GM10847 (cell line): ENCODE results near the gene KLHL20.
A peak's percentile ranks its signal among the peaks of the same experiment; 100 is the strongest.

Experiments used
- POLR2A ChIP-seq: IDR thresholded peaks from 2 replicates; pipeline ENCODE4 v1.6.1; 2011; ENCODE audit not compliant: insufficient read length; ENCODE audit errors: extremely low read depth

The KLHL20 gene

DNA sequence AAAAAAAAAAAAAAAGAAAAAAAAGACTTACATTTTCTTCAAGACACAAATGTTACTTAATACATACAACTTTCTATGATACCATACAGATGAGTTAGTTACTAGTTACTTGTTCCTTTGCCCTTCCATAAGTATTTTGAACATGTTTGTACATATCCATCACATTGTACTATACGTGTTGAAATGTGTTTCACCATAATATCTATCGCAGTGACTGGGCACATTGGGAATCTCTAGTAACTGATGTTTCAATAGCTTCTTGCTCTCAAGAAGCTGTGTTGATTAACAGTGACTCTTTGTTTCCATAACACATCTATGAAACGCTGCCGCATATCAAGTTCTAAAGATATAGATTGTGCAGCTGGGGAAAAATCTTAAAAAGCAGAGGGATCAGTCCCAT, 42.9 kb downstream of the KLHL20 start:
- no peak for TF ChIP-seq POLR2A

DNA sequence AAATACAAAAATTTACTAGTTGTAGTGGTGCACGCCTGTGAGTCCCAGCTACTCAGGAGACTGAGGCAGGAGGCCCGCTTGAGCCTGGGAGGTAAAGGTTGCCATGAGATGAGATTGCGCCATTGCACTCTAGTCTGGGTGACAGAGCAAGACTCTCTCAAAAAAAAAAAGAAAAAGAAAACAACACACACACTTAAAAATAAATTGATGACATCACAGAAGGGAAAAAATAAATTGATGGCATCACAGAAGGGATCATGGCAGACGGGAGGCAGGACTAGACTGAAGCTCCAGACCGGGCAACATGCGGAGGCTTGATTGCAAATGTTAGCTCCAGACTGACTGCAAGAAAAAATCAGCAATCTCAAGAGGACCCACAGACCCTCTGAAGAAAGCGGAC, 43.3 kb downstream of the KLHL20 start:
- TF ChIP-seq POLR2A, result no peak

DNA sequence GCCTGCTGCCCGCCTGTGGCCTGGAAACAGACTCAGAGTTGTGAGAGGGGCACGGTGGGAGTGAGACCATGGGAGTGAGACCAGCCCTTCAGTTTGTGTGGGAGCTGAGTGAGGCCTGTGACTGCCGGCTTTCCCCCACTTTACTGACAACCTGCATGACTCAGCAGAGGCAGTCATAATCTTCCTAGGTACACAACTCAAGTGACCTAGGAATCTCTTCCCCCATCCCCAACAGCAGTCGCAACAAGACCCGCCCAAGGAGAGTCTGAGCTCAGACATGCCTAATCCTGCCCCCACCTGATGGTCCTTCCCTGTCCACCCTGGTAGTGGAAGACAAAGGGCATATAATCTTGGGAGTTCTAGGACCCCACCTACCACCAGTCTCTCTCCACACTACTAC, 44.2 kb downstream of the KLHL20 start:
- TF ChIP-seq POLR2A, result no peak

DNA sequence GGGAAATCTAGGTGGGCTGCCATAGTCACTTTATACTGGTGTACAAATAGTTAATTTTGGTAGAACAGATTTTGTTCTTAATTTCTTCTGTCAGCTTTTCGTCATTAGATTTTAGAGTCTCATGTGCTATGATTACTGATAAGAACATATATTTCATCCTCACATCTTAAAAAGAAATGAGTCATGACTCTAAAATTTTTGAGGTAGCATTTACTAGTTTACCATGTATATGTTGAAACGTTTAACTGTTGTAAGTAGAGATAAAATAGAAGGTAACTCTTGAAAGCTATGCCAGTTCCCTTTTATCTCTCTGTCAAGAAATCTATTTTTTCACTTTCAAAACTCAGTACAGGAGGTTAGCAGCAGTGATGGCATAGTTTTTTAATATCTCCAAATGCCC, 53.4 kb downstream of the KLHL20 start:
- TF ChIP-seq POLR2A, result no peak

DNA sequence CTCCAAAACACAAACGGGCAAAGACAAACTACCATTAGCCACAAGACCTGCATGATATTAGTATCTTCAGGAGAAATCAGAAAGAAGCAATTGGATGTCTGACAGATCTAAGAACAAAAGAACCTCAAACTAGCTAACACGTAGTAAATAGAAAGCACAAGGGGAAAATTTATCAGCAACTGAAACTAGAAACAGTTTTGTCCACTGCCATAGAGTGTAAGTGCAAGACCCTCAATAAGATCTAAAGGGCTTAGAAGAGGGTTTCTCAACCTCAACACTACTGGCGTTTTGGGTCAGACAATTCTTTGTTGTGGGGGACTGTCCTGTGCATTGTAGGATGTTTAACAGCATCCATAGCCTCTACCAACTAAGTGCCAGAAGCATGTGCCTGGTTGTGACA, 54.0 kb downstream of the KLHL20 start:
- no peak for TF ChIP-seq POLR2A

DNA sequence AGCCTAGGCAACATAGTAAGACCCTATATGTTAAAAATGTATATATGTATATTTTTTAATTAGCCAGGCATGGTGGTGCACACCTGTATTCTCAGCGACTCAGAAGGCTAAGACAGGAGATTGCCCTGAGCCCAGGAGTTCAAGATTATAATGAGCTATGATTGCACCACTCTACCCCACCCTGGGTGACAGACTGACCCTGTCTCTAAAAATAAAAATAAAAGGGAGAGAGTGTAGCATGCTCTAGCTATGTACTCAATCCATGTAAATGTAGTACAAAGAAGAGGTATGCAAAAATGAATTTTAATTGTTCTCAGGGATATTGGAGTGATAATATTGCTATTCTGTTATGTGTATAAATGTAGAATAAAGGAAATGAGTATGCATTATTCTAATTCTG, 56.8 kb downstream of the KLHL20 start:
- TF ChIP-seq POLR2A, result no peak

DNA sequence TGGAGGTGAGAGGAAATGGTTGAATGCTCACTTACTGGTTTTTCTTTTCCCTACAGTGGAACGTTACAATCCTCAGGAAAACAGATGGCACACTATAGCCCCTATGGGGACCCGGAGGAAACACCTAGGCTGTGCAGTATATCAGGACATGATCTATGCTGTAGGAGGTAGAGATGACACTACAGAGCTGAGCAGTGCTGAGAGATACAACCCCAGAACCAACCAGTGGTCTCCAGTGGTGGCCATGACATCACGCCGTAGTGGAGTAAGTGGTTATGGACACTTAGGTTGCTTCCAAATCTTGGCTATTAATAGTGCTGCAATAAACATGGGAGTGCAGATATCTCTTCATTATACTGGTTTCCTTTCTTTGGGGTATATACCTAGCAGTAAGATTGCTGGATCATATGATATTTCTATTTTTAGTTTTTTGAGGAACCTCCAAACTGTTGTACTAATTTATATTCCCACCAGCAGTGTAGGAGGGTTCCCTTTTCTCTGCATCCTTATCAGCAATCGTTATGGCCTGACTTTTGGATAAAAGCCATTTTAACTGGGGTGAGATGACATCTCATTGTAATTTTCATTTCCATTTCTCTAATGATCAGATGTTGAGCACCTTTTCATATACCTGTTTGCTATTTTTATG, 60.9 kb downstream of the KLHL20 start:
- TF ChIP-seq POLR2A, result no peak

DNA sequence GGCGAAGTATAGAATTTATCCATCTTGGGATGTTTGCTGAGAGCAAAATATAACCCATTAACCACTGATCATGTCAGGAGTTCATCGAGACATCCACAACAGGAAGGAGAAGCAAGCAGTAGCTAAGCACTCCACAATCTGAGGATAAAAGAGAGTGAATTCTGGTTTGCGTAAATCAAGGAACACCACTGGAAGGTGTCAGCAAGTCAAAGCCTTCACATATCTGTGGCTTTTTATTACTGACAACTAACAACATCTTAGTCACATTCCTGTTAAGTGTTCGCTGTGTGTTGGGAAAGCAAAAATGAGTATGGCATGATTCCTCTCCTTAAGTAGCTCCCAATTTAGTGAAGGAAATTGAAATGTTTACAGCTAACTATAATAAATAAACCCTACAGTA, 65.2 kb downstream of the KLHL20 start:
- no peak for TF ChIP-seq POLR2A

DNA sequence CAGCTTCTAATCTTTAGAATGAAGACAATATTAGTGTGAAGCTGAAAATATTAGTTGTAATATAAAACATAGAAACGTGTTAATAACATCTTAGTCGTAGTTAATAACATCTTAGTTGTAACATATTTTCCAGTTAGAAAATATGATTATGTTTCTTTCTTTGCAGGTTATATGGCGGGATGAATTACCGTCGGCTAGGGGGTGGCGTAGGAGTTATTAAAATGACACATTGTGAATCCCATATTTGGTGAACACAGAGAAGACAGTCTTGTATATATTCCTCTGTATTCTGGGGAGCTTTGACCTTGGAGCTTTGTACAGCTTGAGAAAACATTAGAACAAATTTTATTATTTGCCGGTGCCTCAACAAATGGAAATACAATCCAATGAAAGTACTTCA, 70.2 kb downstream of the KLHL20 start:
- no peak for TF ChIP-seq POLR2A

DNA sequence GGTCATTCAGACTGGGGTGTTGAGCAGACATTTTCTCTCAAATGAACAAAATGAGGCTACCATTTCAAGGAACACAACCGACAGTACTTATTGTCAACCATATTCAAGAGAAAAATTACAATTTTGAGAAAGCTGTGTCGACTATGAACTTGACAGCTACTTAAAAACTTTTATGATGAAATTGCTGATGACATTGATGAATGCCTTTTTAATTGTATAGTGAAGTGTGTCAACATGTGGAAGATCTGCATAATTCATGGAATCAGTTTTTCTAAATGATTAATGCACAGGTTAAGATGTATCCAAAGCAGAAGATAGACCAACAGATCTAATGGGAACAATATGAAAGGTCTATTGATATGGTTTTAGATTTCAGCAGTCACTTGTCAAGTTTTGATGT, 75.1 kb downstream of the KLHL20 start:
- no peak for TF ChIP-seq POLR2A

DNA sequence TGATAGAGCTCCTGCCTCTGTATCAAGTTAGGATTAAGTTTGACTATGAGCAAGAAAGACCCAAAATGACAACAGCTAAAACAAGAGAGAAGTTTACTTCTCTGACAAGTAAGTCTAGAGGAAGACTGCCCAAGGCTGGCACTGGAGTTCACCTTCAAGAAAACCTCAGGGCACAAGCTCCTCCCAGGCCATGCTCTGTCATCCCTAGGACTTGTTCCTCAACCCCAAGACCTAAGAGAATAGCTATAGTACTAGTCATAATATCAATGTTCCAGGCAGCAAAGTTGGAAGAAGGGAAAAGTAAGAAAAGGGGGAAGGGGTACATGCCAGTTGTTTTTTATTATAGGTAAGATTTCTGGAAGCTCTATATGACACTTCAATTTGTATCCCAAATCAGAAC, 83.3 kb downstream of the KLHL20 start:
- TF ChIP-seq POLR2A, result no peak

DNA sequence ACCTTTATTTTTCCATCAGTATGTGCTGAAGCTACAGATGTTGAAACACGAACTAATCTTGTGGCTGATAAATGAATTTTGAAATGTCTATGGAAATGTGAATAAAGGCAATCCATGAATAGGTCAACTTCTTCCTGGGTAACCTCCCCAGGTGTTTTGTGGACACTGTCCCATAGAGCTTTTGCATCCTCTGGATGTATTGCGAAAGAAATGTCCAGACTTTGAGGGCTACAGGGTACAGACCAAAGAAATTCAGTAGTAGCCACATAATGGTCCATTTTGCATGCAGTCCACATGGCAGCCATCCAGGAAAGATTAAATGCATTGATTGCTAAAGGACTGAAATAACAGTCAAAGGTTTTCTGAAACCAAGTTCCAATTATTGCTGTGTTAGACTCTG, 88.2 kb downstream of the KLHL20 start:
- TF ChIP-seq POLR2A, result no peak

DNA sequence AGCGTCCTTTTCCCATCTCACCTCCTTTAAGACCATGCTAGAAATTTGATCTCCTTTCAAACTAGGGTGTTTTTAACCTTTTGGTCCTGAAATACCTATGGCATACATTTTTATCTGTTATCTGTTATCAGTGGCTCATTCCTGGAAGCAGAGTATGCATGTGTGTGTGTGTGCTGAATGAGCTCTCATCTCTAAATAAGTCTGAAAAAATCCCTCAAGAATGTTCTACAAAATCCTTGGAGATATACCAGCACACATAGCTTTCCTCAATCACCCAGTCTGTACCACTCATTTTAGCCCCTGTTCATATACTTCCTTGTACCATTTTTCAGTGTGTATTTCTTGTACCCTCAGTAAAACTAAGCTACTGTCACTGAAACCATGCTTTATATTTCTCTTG, 103.7 kb downstream of the KLHL20 start:
- TF ChIP-seq POLR2A, result no peak

DNA sequence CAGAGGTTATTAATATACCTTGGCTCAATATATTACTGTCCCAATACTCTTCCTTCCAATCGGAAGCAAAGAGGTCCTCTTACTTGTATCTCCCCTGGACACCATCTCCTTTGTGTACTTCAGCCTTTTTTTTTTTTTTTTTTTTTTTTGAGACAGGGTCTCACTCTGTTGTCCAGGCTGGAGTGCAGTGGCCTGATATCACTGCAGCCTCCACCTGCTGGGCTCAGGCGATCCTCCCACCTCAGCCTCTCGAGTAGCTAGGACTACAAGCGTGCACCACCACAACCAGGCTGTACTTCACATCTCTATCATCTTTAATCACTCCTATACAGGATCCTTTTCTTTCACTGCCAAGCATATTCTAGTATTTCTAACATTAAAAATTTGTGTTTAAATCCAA, 106.9 kb downstream of the KLHL20 start:
- no peak for TF ChIP-seq POLR2A

DNA sequence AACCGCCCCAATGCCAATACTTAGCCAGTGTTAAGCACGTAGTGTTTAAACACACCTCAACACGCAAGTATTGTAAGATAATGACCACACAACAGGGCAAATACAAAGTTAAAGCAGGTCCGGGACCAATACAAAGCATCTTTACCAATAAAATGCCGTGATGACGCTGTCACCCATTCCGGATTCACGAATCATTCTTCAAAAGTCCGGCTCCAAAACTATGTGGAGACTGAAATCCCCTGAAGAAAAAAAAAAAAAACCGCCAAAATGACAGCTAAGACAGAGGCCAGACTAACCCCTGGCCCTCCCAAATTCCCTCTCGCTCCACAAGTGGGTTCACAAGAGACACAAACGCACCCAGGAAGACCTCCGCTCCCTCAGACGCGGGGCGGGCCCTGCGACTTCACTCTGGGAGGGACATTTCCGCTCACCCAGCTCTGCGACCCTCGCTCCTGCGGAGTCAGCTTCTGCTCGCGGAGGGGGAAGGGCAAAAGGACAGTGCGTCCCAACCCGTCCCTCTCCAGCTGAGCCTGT, 109.1 kb downstream of the KLHL20 start:
- TF ChIP-seq POLR2A, result no peak

DNA sequence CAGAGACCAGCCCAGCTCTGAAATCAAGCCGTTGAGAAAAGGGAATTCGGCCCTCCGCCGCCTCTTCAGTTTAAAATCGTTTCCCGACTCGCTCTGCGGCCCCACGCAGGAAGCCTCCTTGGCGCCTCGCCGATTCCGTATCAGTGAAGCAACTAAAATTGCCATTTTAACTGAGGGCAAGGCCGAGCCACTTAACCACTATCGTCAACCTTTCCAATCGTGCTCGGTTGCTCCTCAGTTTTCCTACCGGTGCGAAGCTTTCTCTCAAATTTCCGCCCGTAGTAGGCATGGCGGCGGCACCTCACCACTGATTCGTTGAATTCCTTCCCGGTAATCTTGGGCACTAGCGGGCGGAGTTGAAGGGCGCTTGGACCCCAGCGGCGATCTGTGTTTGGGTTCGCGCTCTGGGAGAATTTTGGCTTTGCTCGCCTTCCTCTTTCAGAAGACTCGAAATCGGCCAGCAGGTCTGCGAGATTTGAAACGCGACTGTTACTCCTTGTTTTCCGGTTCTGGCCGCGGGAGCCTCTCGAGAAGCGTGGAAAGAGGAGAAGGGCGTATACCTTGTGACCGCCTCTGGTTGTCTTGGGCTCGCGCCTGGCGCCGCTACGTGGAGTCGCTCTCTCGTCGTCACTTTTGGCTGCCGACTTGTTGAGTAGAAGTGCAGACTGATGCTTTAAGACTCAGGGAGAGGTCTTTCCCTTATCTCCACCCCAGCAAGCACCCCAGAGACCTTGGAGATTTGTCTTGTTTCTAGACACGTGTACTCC, 109.7 kb downstream of the KLHL20 start, which contains the start of the genes CENPL and DARS2:
Gene CENPL, minus strand, starts transcription at position 569 of the 767 bp plus-strand sequence. CDS start 13,584 bp downstream, outside the sequence.
Gene DARS2, plus strand, starts transcription at position 359 of the 767 bp plus-strand sequence. CDS start 557 bp downstream, outside the sequence.
- peak; percentile 52 for TF ChIP-seq POLR2A

DNA sequence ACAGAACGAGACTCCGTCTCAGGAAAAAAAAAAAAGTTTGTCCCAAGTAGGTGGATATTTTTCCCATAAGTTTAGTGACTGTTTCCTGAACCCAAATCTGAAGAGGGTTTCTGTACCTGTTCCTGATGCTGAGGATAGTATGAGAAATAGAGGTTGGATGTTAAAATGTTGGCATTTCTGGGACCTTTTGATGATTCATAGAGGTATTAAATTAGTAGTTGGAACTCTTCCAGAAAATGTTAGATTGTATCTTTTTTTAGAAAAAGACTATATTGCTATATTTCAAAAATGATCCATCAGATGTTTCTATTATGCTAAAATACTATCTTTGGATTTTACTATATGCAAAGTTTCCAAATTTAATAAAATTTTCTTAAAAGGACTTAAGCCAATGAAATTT, 112.8 kb downstream of the KLHL20 start:
- TF ChIP-seq POLR2A, result no peak

DNA sequence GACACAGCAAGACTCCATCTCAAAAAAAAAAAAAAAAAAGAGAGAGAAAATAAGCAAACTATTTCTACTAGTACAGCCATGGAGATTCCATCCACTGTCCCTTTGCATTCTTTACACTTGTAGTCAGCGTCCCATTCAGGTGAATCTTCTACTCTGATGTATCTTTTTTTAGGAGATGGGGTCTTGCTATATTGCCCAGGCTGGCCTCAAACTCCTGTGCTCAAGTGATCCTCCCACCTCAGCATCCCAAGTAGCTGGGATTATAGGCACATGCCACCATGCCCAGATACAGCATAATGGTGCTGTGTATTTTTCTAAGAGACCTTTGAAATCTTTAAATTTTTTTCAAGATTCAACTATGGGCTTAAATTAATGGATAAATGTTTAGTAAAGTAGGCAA, 118.0 kb downstream of the KLHL20 start:
- no peak for TF ChIP-seq POLR2A
